ENCODE data around the gene SH3BP4. TPM values are rescaled to one million over a fixed set of nuclear protein-coding genes. Genes with fewer than 3 reads are reported as not detected.

SH3BP4 gene
- total RNA-seq, 2 experiments from 2014 or later = 0.10 to 0.46 TPM

DNA sequence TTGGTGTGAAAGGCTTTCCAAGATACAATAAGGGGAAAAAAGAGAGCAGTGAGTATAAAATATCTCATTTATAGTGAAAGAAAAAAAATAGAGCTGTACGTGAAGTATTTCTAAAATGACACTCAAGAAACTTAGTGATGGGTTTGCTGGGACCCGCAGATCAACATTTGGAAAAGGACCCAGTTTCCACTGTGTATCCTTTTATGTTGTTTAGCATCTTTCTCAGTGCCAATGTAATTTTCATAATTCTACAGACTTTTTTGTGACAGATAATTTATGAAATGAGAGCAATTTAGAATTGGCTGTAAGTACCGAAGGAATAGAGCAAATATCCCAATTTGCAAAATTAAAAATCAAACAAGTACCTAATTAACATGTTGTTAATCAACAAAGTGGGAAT, 116.9 kb downstream of the SH3BP4 start:
- ChIA-PET CTCF (no interaction called here), POLR2A (no interaction called here)
- Mint-ChIP-seq H3K9me3 (no peaks in the 10 kb centered on the region), H3K27ac (no peak overlapping the region), H3K4me1 (ENCODE audit: low read depth) (no peaks in the 10 kb centered on the region), H3K36me3 (no peaks in the 10 kb centered on the region), H3K4me3 (no peak overlapping the region), H3K27me3 (peaks cover 6% of the 10 kb centered on the region)
- intact Hi-C loops (cut with micrococcal nuclease) = no loop called here
- DNase-seq = no peak

DNA sequence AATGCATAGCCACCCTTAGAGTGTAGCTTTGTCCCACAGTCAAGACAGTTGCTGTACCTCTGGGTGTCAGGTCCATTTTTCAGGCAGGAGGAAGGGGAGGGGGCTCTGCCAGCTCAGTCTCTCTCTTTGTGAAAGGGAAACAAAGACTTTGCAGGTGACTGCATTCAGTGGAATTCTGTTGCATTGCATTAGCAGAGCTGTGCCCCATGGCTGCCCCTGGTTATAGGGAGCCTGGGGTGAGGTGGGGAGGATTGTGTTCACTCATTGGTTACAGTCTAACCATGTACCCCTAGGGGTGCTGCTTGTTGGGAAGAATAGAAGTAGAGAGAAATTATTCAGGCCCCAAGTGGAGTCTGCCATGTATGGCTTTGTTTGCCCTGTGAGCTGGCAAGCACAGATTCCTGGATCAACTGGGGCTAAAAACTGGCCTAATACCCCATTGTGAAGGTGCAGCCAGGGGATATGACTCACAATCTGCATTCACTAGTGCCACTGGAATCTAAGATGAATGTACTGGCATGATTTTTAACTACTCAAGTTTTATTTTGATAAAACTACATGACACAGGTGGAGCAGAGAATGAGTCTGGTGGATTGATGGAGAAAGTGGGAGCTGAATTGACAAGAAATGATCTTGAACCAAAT, 118.4 kb downstream of the SH3BP4 start:
- POLR2A ChIA-PET = no interaction called here
- no peaks in the 10 kb centered on the region for H3K4me1 Mint-ChIP-seq (ENCODE audit: low read depth)
- H3K27ac Mint-ChIP-seq = no peak overlapping the region
- no peaks in the 10 kb centered on the region for H3K9me3 Mint-ChIP-seq
- intact Hi-C loops (cut with micrococcal nuclease) = no loop called here
- DNase-seq = no peak
- H3K36me3 Mint-ChIP-seq = no peaks in the 10 kb centered on the region
- H3K27me3 Mint-ChIP-seq = peaks cover 6% of the 10 kb centered on the region
- CTCF ChIA-PET = no interaction called here
- H3K4me3 Mint-ChIP-seq = no peak overlapping the region

DNA sequence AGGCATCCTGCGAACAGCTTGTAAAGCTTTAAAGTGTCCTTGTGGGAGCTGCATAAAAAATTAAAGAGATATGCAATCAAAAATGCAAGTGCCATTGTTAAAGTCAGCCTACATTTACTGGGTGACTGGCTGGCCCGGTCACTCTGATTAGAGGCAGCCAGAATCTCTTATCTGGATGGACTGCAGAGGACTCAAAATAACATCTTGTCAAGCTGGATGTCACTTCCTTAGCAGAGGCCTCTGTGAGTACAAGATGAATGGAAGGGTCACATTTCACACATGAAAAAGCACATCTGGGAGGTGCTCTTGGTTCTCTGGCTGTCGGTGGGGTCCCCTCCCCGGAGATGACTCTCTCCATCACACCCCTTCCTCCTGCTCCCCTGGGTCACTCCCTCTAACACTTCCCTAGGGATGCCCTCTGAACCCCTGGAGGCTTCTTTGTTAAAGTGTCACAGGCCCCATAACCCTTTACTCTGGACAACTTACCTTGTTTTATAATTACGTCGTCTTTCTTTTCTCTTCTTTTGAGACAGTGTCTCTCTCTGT, 122.1 kb downstream of the SH3BP4 start:
- ChIA-PET CTCF (no interaction called here), POLR2A (no interaction called here)
- H3K27ac Mint-ChIP-seq = no peak overlapping the region
- no peaks in the 10 kb centered on the region for H3K4me1 Mint-ChIP-seq (ENCODE audit: low read depth)
- no peak overlapping the region for H3K4me3 Mint-ChIP-seq
- no peak for DNase-seq
- intact Hi-C loops (cut with micrococcal nuclease) = no loop called here
- no peaks in the 10 kb centered on the region for H3K9me3 Mint-ChIP-seq
- H3K27me3 Mint-ChIP-seq = peaks cover 6% of the 10 kb centered on the region
- no peaks in the 10 kb centered on the region for H3K36me3 Mint-ChIP-seq

DNA sequence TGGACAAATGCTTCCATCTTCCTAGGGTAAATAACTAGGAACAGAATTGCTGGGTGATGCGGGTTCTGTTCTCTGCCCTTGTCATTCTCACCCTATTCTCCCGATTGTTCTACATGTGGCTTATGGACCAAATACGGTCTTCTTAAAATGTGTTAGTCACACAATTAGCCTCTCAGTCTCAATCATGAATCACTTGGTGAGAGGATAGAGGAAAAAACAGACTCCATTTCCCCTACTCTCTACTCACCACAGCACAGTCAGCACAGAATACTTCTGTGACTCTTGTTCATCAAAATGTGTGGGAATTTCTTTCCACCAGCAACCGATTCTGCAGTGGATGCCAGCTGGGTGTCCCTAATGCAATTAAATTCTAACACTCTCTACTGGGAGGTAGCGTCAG, 125.2 kb downstream of the SH3BP4 start:
- no peaks in the 10 kb centered on the region for H3K9me3 Mint-ChIP-seq
- H3K4me1 Mint-ChIP-seq (ENCODE audit: low read depth) = no peaks in the 10 kb centered on the region
- no peak overlapping the region for H3K27ac Mint-ChIP-seq
- DNase-seq = no peak
- no peaks in the 10 kb centered on the region for H3K27me3 Mint-ChIP-seq
- H3K4me3 Mint-ChIP-seq = no peak overlapping the region
- ChIA-PET CTCF (no interaction called here), POLR2A (no interaction called here)
- no peaks in the 10 kb centered on the region for H3K36me3 Mint-ChIP-seq
- intact Hi-C loops (cut with micrococcal nuclease) = no loop called here

DNA sequence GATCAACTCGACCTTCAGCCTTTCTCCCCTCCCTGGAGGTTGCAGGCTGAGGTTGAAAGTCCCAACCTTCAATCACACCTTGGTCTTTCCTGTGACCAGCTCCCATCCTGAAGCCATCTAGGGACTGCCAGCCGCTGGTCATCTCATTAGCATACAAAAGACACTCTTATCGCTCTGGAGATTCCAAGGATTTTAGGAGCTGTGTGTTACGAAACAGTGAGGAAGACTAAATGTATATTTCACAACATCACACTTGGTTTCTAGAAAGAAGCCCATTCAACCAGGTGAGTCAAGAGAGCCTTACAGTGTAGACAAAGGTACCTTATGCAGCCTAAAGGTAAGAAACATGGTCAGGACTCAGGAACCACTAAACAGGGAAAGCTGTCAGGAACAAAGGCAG, 126.4 kb downstream of the SH3BP4 start:
- Mint-ChIP-seq H3K4me3 (no peak overlapping the region), H3K9me3 (no peaks in the 10 kb centered on the region), H3K36me3 (no peaks in the 10 kb centered on the region), H3K4me1 (ENCODE audit: low read depth) (no peaks in the 10 kb centered on the region), H3K27me3 (no peaks in the 10 kb centered on the region), H3K27ac (no peak overlapping the region)
- POLR2A ChIA-PET = no interaction called here
- CTCF ChIA-PET = no interaction called here
- DNase-seq = no peak
- intact Hi-C loops (cut with micrococcal nuclease) = no loop called here

DNA sequence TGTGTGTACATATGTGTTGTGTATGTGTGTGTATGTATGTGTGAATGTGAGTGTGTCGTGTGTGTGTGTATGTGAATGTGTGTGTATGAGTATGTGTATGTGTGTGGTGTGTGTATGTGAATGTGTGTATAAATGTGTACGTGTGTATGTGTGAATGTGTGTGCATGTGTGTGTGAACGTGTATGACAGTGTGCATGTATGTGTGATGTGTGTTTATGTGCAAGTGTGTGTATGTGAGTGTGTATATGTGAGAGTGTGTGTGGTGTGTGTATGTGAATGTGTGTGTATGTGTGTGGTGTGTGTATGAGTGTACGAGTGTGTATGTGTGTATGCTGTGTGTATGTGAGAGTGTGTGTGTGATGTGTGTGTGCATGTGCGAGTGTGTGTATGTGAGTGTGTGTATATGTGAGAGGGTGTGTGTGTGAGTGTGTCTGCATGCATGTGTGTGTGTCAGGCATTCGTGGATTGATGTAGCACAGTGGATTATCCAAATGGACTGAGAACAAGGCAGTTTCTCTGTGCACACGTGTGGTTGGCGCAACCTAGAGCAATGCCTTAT, 127.2 kb downstream of the SH3BP4 start:
- Mint-ChIP-seq H3K4me1 (ENCODE audit: low read depth) (no peaks in the 10 kb centered on the region), H3K27ac (no peak overlapping the region), H3K4me3 (no peak overlapping the region), H3K9me3 (no peaks in the 10 kb centered on the region), H3K27me3 (peaks cover 2% of the 10 kb centered on the region), H3K36me3 (no peaks in the 10 kb centered on the region)
- no peak for DNase-seq
- ChIA-PET POLR2A (no interaction called here), CTCF (no interaction called here)
- intact Hi-C loops (cut with micrococcal nuclease) = no loop called here

DNA sequence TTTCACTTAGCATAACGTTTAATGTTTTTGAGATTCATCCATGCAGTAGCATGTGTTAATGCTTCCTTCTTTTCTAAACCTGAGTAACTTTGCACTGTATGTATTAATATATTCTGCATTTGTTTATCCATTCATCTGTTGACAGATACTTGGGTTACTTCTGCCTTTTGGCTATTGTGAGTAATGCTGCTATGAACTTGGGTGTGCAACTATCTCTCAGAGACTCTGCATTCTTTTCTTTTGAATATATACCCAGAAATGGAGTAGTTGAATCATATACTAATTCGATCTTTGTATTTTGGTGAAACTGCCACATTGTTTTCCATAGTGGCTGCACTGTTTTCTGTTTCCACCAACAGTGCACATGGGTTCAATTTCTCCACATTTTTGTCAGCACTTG, 128.3 kb downstream of the SH3BP4 start:
- ChIA-PET CTCF (no interaction called here), POLR2A (no interaction called here)
- H3K4me1 Mint-ChIP-seq (ENCODE audit: low read depth) = no peaks in the 10 kb centered on the region
- H3K27me3 Mint-ChIP-seq = peaks cover 6% of the 10 kb centered on the region
- H3K9me3 Mint-ChIP-seq = no peaks in the 10 kb centered on the region
- no peak overlapping the region for H3K4me3 Mint-ChIP-seq
- H3K27ac Mint-ChIP-seq = no peak overlapping the region
- H3K36me3 Mint-ChIP-seq = no peaks in the 10 kb centered on the region
- no peak for DNase-seq
- intact Hi-C loops (cut with micrococcal nuclease) = no loop called here

DNA sequence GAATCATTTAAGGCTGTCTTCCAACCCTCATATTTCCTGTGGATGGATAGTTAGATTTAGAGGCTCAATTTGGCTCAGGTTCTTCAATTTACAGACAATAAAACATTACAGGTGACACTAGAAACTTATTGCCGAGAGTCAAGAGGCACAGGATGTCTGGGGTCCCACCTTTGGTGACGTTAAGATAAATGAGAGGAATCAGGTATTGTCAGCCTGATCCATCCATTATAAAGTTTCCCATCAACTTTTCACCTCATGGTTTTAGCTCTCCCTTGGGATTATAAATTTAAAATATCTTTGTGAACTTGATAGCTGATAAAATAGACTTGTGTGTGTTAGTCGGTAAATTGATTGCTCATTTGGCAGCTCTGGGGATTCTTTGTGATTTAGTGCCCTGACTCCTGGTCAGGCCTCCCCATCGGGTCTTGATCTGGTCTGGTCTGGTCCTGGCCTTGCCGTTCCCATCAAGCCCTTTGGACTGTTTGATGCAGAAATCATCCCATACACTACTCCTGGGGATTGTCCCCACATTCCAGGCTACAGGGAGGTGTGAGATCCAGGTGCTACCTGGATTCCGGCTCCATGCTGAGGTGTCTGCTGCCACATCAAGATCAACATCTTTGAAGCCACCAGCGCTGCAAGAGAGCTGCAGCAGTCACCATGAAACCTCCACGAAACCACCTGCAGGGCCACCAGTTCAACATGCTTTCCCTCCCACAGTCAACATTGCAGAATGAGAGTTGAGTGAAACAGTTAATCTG, 130.9 kb downstream of the SH3BP4 start:
- intact Hi-C loops (cut with micrococcal nuclease) = no loop called here
- no peak for DNase-seq
- H3K27ac Mint-ChIP-seq = no peak overlapping the region
- H3K4me1 Mint-ChIP-seq (ENCODE audit: low read depth) = no peaks in the 10 kb centered on the region
- no peak overlapping the region for H3K4me3 Mint-ChIP-seq
- peaks cover 15% of the 10 kb centered on the region for H3K27me3 Mint-ChIP-seq
- ChIA-PET POLR2A (no interaction called here), CTCF (no interaction called here)
- no peaks in the 10 kb centered on the region for H3K36me3 Mint-ChIP-seq
- no peaks in the 10 kb centered on the region for H3K9me3 Mint-ChIP-seq

DNA sequence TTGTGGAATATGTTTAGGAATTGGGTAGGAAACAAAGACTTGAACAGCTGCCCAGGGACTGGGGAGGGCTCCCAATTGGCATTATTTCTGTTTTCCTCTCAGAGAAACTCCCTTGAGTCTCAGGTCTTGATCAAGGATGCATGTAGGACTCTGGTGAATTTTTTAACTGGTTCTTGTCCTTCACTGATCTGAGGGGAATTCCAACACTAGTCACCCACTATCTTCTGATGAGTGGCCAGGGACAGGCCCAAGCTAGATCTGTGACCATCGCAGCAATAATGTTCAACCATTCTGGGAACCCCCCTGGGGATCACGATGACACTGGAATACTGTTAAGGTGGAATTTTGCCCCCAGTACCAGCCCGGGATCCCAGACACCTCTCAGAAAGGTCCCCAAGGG, 132.0 kb downstream of the SH3BP4 start:
- Mint-ChIP-seq H3K27me3 (peaks cover 22% of the 10 kb centered on the region), H3K4me3 (no peak overlapping the region), H3K36me3 (no peaks in the 10 kb centered on the region), H3K9me3 (no peaks in the 10 kb centered on the region), H3K27ac (no peak overlapping the region), H3K4me1 (ENCODE audit: low read depth) (no peaks in the 10 kb centered on the region)
- intact Hi-C loops (cut with micrococcal nuclease) = no loop called here
- CTCF ChIA-PET = no interaction called here
- no peak for DNase-seq
- POLR2A ChIA-PET = no interaction called here

DNA sequence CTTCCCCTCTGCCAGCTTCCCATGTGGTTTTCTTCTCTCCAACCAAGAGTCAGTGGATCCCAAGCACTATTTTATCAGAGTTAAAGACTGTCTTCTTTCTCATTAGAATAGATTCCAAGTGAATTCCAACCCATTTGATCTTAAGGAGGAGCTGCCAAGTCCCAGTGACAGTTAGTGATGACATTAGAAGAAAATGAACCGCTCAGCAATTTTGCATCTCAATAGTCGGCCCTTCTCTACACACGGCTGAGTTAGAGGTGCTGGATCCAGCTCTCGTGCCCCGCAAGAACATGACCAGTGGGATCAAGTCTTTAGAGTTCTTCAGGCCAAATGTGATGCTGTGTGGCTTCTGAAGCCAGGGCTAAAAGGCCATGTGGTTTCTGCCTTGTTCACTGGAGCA, 132.6 kb downstream of the SH3BP4 start:
- intact Hi-C loops (cut with micrococcal nuclease) = no loop called here
- ChIA-PET CTCF (no interaction called here), POLR2A (no interaction called here)
- Mint-ChIP-seq H3K4me1 (ENCODE audit: low read depth) (no peaks in the 10 kb centered on the region), H3K9me3 (no peaks in the 10 kb centered on the region), H3K27ac (no peak overlapping the region), H3K4me3 (no peak overlapping the region), H3K27me3 (peaks cover 22% of the 10 kb centered on the region), H3K36me3 (no peaks in the 10 kb centered on the region)
- no peak for DNase-seq

DNA sequence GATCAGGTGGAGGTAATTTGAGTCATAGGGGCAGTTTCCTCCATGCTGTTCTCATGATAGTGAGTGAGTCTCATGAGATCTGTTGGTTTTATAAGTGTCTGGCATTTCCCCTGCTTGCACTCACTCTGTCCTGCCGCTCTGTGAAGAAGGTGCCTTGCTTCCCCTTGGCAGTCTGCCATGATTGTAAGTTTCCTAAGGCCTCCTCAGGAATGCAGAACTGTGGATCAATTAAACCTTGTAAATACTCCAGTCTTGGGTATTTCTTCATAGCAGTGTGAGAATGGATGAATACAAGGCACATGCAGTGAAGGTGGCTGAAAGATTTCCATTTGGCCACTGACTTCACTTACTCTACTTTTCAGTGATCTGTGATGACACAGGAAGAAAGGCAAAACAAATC, 133.7 kb downstream of the SH3BP4 start:
- CTCF ChIA-PET = no interaction called here
- H3K27me3 Mint-ChIP-seq = peaks cover 22% of the 10 kb centered on the region
- DNase-seq = no peak
- POLR2A ChIA-PET = no interaction called here
- H3K27ac Mint-ChIP-seq = no peak overlapping the region
- no peaks in the 10 kb centered on the region for H3K9me3 Mint-ChIP-seq
- no peak overlapping the region for H3K4me3 Mint-ChIP-seq
- H3K36me3 Mint-ChIP-seq = no peaks in the 10 kb centered on the region
- intact Hi-C loops (cut with micrococcal nuclease) = no loop called here
- no peaks in the 10 kb centered on the region for H3K4me1 Mint-ChIP-seq (ENCODE audit: low read depth)

DNA sequence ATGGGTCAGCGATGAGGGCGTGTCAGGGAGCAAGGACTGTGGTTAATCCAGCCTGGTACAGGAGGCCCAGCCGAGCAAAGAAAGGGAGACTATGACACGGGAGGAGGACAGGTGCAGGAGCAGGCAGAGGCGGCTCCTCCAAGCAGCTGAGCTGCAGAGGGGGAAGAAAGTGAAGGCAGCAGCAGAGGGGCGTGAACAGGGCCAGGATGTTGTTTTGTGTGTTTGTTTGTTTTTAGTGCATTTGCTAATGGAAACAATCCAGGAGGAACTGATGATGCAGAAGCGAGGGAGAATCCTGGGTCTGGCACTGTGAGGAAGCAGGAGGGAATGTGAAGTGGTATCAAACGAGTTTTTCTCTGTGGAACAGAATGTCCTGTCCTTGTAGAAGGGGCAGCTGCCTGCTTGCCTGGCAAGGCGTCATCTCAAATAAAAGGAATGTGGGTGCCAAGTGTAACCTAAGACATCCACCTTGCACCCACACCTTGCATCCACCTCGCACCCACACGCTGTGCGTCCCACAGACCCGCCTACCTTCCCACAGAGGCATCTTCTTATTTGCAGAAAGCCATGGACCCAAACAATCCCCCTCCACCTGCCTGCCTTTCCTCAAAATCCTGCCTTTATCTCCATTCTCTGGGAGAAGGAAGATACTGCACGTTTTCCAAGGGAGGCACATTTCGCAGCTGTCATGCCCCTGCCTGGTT, 134.8 kb downstream of the SH3BP4 start:
- intact Hi-C loops (cut with micrococcal nuclease) = no loop called here
- no peak for DNase-seq
- no peak overlapping the region for H3K4me3 Mint-ChIP-seq
- H3K4me1 Mint-ChIP-seq (ENCODE audit: low read depth) = no peaks in the 10 kb centered on the region
- CTCF ChIA-PET = no interaction called here
- H3K27me3 Mint-ChIP-seq = peaks cover 22% of the 10 kb centered on the region
- H3K27ac Mint-ChIP-seq = no peak overlapping the region
- H3K9me3 Mint-ChIP-seq = no peaks in the 10 kb centered on the region
- H3K36me3 Mint-ChIP-seq = no peaks in the 10 kb centered on the region
- POLR2A ChIA-PET = no interaction called here

Data from activated CD4-positive, alpha-beta memory T cell treated with anti-CD3 and anti-CD28 coated beads for 36 hours (primary cell).